HepG2 (cell line): ENCODE data around the gene PNRC1. TPM values are rescaled to one million over a fixed set of nuclear protein-coding genes. Genes with fewer than 3 reads are reported as not detected.

Experiments used
- ELF4 ChIP-seq: sonication (generic); formaldehyde crosslinking; IDR thresholded peaks from 2 replicates; pipeline ENCODE4 v1.5.0; 2020; ENCODE audit warnings: missing genetic modification reagents, mild to moderate bottlenecking, moderate library complexity, borderline replicate concordance
- FOXO1 ChIP-seq: sonication (generic); formaldehyde crosslinking; IDR thresholded peaks from 2 replicates; pipeline ENCODE4 v1.4.0; 2020; ENCODE audit warnings: missing genetic modification reagents
- HMGA1 ChIP-seq: sonication (generic); formaldehyde crosslinking; conservative IDR thresholded peaks from 2 replicates; pipeline ENCODE4 v1.4.0; 2020; ENCODE audit warnings: missing genetic modification reagents
- MAF1 ChIP-seq: sonication (generic); formaldehyde crosslinking; IDR thresholded peaks from 2 replicates; pipeline ENCODE4 v1.5.0; 2020; ENCODE audit warnings: missing genetic modification reagents, borderline replicate concordance
- NR1H2 ChIP-seq: sonication (generic); formaldehyde crosslinking; IDR thresholded peaks from 2 replicates; pipeline ENCODE4 v1.8.1; 2022; ENCODE audit warnings: low read depth, missing genetic modification reagents, borderline replicate concordance
- PHF20 ChIP-seq: sonication (generic); formaldehyde crosslinking; IDR thresholded peaks from 2 replicates; pipeline ENCODE4 v1.5.0; 2020; ENCODE audit warnings: mild to moderate bottlenecking, missing genetic modification reagents
- SRY ChIP-seq: sonication (generic); formaldehyde crosslinking; IDR thresholded peaks from 2 replicates; pipeline ENCODE4 v1.8.0; 2022; ENCODE audit warnings: mild to moderate bottlenecking, missing genetic modification reagents
- THAP11 ChIP-seq: IDR thresholded peaks from 2 replicates; pipeline ENCODE4 v1.6.1; 2016; ENCODE audit warnings: missing biosample characterization, missing genetic modification reagents
- ZFX ChIP-seq: sonication (generic); formaldehyde crosslinking; IDR thresholded peaks from 2 replicates; pipeline ENCODE4 v1.4.0; 2020; ENCODE audit warnings: mild to moderate bottlenecking, low read depth, missing genetic modification reagents, moderate library complexity
- ZIK1 ChIP-seq: sonication (generic); formaldehyde crosslinking; IDR thresholded peaks from 2 replicates; pipeline ENCODE4 v1.5.0; 2020; ENCODE audit warnings: mild to moderate bottlenecking, low read depth, missing genetic modification reagents, borderline replicate concordance
- ZNF230 ChIP-seq: sonication (generic); formaldehyde crosslinking; IDR thresholded peaks from 2 replicates; pipeline ENCODE4 v1.4.0; 2020; ENCODE audit warnings: mild to moderate bottlenecking, missing genetic modification reagents
- ZNF343 ChIP-seq: sonication (generic); formaldehyde crosslinking; IDR thresholded peaks from 2 replicates; pipeline ENCODE4 v1.4.0; 2020; ENCODE audit warnings: mild to moderate bottlenecking, missing genetic modification reagents
- ZNF546 ChIP-seq: sonication (generic); formaldehyde crosslinking; conservative IDR thresholded peaks from 2 replicates; pipeline ENCODE4 v1.8.1; 2023; ENCODE audit warnings: mild to moderate bottlenecking, missing genetic modification reagents
- ZNF598 ChIP-seq: sonication (generic); formaldehyde crosslinking; IDR thresholded peaks from 2 replicates; pipeline ENCODE4 v1.5.1; 2020; ENCODE audit warnings: mild to moderate bottlenecking, missing genetic modification reagents, borderline replicate concordance
- ZNF678 ChIP-seq: sonication (generic); formaldehyde crosslinking; IDR thresholded peaks from 2 replicates; pipeline ENCODE4 v1.4.0; 2020; ENCODE audit warnings: mild to moderate bottlenecking, missing genetic modification reagents
- ZNF788 ChIP-seq: sonication (generic); formaldehyde crosslinking; IDR thresholded peaks from 2 replicates; pipeline ENCODE4 v1.5.0; 2020; ENCODE audit warnings: mild to moderate bottlenecking, missing genetic modification reagents, borderline replicate concordance
- polyA plus RNA-seq, 8 experiments: library from polyadenylated mRNA; depleted of rRNA in 3 of 8; stranded (reverse) in 7 of 8; unstranded in 1 of 8; fragments of >200 nt; fragmentation: Illumina TruSeq in 4 of 8; extraction: Trizol in 4 of 8; gene quantifications; 2 replicates each; pipeline versions ENCODE4 v1.2.1 to v1.2.3, GENCODE V29; 2011 to 2016; ENCODE audit warnings: low read depth in 4 of 8, missing spikeins in 1 of 8, mixed read lengths in 1 of 8; ENCODE audit not compliant: insufficient read depth in 1 of 8
- total RNA-seq, 5 experiments: library from RNA; depleted of rRNA; stranded (reverse); fragments of >200 nt; fragmentation: Illumina TruSeq; extraction: Trizol; gene quantifications; 2 replicates each; pipeline ENCODE4 v1.2.3, GENCODE V29; 2016; ENCODE audit warnings: low read depth in 1 of 5
- TF ChIP-seq, protein P1 (sequence below): IDR thresholded peaks from 2 replicates; pipeline ENCODE4 v1.6.1; 2018; ENCODE audit warnings: missing genetic modification reagents
- TF ChIP-seq, protein P2 (sequence below): sonication (generic); formaldehyde crosslinking; IDR thresholded peaks from 2 replicates; pipeline ENCODE4 v1.4.0; 2020; ENCODE audit warnings: low read depth, mild to moderate bottlenecking, missing genetic modification reagents
- TF ChIP-seq, protein P3 (sequence below): IDR thresholded peaks from 2 replicates; pipeline ENCODE4 v1.6.1; 2016; ENCODE audit warnings: missing biosample characterization, missing genetic modification reagents, low read depth
- TF ChIP-seq, protein P4 (sequence below): sonication (generic); formaldehyde crosslinking; IDR thresholded peaks from 2 replicates; pipeline ENCODE4 v1.8.0; 2022; ENCODE audit warnings: mild to moderate bottlenecking, missing genetic modification reagents

The PNRC1 gene
- total and polyA plus RNA-seq, 2 of the 13 experiments (the other 11 are each of a cell fraction or from before 2014, with no cell fraction given), result 17.6 to 36.0 TPM

DNA sequence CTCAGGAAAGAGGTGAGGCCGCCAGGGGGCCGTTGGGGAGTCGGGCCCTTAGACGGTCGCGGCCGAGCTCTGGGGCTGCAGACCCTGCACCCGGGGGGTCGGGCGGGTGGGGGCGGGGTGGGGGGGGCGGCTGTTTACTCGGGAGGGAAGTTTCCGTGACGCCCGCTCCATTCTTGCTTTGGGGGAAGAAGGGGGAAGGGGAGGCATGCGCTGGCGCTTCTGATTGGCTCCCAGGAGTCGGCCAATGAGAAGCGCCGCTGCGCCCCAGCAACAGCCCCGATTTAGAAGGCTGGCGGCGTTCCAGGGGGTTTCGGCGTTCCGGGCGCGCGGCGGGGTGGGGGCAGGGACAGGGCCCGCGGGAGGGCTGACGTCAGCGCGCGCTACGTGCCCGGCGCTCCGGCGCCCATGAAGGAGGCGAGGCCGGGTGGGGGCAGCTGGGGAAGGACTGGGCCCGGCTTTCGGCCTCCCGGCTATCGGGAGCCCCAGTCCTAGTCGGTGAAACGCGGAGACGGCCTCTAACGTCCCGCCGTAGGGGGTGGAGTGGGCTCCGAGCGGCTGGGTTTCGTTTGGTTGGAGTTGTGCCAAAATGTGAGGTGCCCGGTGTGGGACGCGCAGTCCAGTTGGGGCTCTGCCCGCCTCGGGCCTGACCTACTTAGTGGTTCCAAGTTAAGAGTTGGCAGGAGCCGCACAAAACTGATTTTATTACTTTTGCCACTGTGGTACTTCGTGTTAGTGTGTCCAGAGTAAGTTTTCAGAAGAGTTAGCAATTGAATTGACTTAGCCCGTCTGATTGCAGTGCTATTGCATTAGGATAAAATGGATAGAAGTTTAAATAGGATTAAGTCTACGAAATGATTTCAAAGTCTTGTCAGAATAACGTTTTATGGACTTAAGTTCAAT, 1.1 kb downstream of the PNRC1 start (continued):
- TF ChIP-seq ZIK1 (CRISPR knock-in tag) (no peak; the same call in 1 of the 2 replicates), MAF1 (CRISPR knock-in tag) (peak; percentile 77; the same call in 1 of the 2 replicates), PHF20 (no peak), ZNF546 (CRISPR knock-in tag) (no peak), FOXO1 (CRISPR knock-in tag) (peak; percentile 41; the same call in 1 of the 2 replicates), ZNF230 (CRISPR knock-in tag) (0 out of 2 replicates have a peak, but pooled peaks have one; percentile 30), ELF4 (no peak), SRY (CRISPR knock-in tag) (no peak), ZFX (peak; percentile 89), HMGA1 (no peak), ZNF678 (no peak), ZNF343 (no peak), ZNF788 (CRISPR knock-in tag) (peak; percentile 95; the same call in 1 of the 2 replicates), THAP11 (CRISPR knock-in tag) (peak; percentile 62), ZNF598 (CRISPR knock-in tag) (peak; percentile 60; the same call in 1 of the 2 replicates), NR1H2 (no peak)
- TF ChIP-seq, protein P1, sequence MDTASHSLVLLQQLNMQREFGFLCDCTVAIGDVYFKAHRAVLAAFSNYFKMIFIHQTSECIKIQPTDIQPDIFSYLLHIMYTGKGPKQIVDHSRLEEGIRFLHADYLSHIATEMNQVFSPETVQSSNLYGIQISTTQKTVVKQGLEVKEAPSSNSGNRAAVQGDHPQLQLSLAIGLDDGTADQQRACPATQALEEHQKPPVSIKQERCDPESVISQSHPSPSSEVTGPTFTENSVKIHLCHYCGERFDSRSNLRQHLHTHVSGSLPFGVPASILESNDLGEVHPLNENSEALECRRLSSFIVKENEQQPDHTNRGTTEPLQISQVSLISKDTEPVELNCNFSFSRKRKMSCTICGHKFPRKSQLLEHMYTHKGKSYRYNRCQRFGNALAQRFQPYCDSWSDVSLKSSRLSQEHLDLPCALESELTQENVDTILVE (CRISPR knock-in tag), result peak; percentile 33; the same call in 1 of the 2 replicates
- TF ChIP-seq, protein P2, sequence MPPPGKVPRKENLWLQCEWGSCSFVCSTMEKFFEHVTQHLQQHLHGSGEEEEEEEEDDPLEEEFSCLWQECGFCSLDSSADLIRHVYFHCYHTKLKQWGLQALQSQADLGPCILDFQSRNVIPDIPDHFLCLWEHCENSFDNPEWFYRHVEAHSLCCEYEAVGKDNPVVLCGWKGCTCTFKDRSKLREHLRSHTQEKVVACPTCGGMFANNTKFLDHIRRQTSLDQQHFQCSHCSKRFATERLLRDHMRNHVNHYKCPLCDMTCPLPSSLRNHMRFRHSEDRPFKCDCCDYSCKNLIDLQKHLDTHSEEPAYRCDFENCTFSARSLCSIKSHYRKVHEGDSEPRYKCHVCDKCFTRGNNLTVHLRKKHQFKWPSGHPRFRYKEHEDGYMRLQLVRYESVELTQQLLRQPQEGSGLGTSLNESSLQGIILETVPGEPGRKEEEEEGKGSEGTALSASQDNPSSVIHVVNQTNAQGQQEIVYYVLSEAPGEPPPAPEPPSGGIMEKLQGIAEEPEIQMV (CRISPR knock-in tag), result no peak; the same call in 1 of the 2 replicates
- TF ChIP-seq, protein P3, sequence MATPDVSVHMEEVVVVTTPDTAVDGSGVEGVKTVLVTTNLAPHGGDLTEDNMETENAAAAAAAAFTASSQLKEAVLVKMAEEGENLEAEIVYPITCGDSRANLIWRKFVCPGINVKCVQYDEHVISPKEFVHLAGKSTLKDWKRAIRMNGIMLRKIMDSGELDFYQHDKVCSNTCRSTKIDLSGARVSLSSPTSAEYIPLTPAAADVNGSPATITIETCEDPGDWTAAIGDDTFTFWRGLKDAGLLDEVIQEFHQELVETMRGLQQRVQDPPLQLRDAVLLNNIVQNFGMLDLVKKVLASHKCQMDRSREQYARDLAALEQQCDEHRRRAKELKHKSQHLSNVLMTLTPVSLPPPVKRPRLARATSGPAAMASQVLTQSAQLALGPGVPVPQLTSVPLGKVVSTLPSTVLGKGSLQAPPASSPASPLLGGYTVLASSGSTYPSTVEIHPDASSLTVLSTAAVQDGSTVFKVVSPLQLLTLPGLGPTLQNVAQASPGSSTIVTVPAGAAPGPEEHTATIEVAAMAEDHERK (CRISPR knock-in tag), result peak; percentile 78
- TF ChIP-seq, protein P4, sequence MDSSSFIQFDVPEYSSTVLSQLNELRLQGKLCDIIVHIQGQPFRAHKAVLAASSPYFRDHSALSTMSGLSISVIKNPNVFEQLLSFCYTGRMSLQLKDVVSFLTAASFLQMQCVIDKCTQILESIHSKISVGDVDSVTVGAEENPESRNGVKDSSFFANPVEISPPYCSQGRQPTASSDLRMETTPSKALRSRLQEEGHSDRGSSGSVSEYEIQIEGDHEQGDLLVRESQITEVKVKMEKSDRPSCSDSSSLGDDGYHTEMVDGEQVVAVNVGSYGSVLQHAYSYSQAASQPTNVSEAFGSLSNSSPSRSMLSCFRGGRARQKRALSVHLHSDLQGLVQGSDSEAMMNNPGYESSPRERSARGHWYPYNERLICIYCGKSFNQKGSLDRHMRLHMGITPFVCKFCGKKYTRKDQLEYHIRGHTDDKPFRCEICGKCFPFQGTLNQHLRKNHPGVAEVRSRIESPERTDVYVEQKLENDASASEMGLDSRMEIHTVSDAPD, result peak; percentile 79
